Calu3 (cell line): ENCODE data around the gene KCNG2. TPM values are rescaled to one million over a fixed set of nuclear protein-coding genes. Genes with fewer than 3 reads are reported as not detected.

Source experiments
- BruUV-seq: library from RNA; stranded (reverse); fragments of 400-500 nt; replicated peaks from 2 replicates; lab custom pipeline; 2021; lab: Mats Ljungman, UMichigan
- CTCF ChIA-PET: fragments of 300-600 bp; sonication (Branson Sonifier 250); formaldehyde crosslinking; loops from one replicate; lab custom pipeline; 2022; ENCODE audit warnings: antibody characterized with exemption; lab: Charles Lee
- DNase-seq: peaks from one replicate; pipeline ENCODE4 v3.0.0; 2022
- H3K27ac Mint-ChIP-seq: one replicate; pipeline ENCODE4 v1.8.0; 2022; ENCODE audit warnings: mixed read lengths; ENCODE audit not compliant: unreplicated experiment
- H3K27me3 Mint-ChIP-seq: one replicate; pipeline ENCODE4 v1.8.0; 2022; ENCODE audit warnings: mixed read lengths; ENCODE audit not compliant: unreplicated experiment
- H3K36me3 Mint-ChIP-seq: one replicate; pipeline ENCODE4 v1.8.0; 2022; ENCODE audit warnings: mild to moderate bottlenecking, moderate library complexity, mixed read lengths; ENCODE audit not compliant: insufficient read depth, unreplicated experiment
- H3K4me1 Mint-ChIP-seq: one replicate; pipeline ENCODE4 v1.8.0; 2022; ENCODE audit warnings: mild to moderate bottlenecking, low read depth, mixed read lengths; ENCODE audit not compliant: unreplicated experiment
- H3K4me3 Mint-ChIP-seq: one replicate; pipeline ENCODE4 v1.8.0; 2022; ENCODE audit warnings: mild to moderate bottlenecking, low read depth, moderate library complexity, mixed read lengths; ENCODE audit not compliant: unreplicated experiment
- H3K9me3 Mint-ChIP-seq: one replicate; pipeline ENCODE4 v1.8.0; 2022; ENCODE audit warnings: low read depth, mixed read lengths; ENCODE audit not compliant: unreplicated experiment
- intact Hi-C: fragments of 100-400 bp; cut with micrococcal nuclease; formaldehyde crosslinking; loops from one replicate; pipeline ENCODE4 v1.10.0; 2022; ENCODE audit not compliant: unreplicated experiment
- total RNA-seq: library from RNA; stranded (reverse); gene quantifications from 2 replicates; pipeline ENCODE4 v1.2.3, GENCODE V29; 2022
- TF ChIP-seq, protein P1 (sequence below): fragments of 200-600 bp; IDR thresholded peaks from one replicate; pipeline ENCODE4 v1.8.0; 2022; ENCODE audit warnings: antibody characterized with exemption; ENCODE audit not compliant: unreplicated experiment

KCNG2 gene
- total RNA-seq, 1 experiment from 2014 or later = not detected

- Mint-ChIP-seq H3K36me3 (peaks cover 23% of the 10 kb centered on the region), H3K27me3 (no peaks in the 10 kb centered on the region), H3K4me3 (no peak overlapping the region), H3K27ac (no peak overlapping the region), H3K4me1 (no peaks in the 10 kb centered on the region), H3K9me3 (peaks cover 5% of the 10 kb centered on the region)
- TF ChIP-seq, protein P1, sequence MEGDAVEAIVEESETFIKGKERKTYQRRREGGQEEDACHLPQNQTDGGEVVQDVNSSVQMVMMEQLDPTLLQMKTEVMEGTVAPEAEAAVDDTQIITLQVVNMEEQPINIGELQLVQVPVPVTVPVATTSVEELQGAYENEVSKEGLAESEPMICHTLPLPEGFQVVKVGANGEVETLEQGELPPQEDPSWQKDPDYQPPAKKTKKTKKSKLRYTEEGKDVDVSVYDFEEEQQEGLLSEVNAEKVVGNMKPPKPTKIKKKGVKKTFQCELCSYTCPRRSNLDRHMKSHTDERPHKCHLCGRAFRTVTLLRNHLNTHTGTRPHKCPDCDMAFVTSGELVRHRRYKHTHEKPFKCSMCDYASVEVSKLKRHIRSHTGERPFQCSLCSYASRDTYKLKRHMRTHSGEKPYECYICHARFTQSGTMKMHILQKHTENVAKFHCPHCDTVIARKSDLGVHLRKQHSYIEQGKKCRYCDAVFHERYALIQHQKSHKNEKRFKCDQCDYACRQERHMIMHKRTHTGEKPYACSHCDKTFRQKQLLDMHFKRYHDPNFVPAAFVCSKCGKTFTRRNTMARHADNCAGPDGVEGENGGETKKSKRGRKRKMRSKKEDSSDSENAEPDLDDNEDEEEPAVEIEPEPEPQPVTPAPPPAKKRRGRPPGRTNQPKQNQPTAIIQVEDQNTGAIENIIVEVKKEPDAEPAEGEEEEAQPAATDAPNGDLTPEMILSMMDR = no peak
- CTCF ChIA-PET = no interaction called here
- BruUV-seq = no TSS peak
- DNase-seq = no peak
- intact Hi-C loops = no loop called here
These were observed 124.5 kb downstream of the KCNG2 start for GRCh38 chr18:79921984-79922965.

DNA sequence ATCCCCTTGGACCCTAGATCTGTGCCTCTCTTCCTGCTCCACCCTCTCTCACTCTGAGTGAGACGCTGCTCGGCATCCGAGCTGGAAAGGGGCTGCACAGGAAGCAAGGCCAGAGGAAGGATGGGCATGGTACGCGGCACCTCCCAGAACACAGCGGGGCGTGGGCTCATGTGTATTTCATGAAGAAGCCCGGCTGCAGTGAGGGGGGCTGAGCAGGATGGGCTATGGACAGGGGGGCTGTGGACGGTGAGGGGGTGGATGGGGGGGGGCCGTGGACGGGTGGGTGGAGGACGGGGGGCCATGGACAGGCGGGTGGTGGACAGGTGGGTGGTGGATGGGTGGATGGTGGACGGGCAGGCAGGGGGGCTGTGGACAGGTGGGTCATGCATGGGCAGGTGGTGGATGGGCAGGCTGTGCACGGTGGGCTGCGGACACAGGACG lies 125.3 kb downstream of the KCNG2 start:
- DNase-seq = no peak
- no TSS peak for BruUV-seq
- CTCF ChIA-PET = no interaction called here
- Mint-ChIP-seq H3K27me3 (no peaks in the 10 kb centered on the region), H3K4me3 (no peak overlapping the region), H3K27ac (no peak overlapping the region), H3K36me3 (peaks cover 19% of the 10 kb centered on the region), H3K9me3 (peaks cover 4% of the 10 kb centered on the region), H3K4me1 (no peaks in the 10 kb centered on the region)
- intact Hi-C loops = no loop called here
- TF ChIP-seq, protein P1 = no peak

- Mint-ChIP-seq H3K27me3 (no peaks in the 10 kb centered on the region), H3K36me3 (peaks cover 14% of the 10 kb centered on the region), H3K4me3 (no peak overlapping the region), H3K27ac (no peak overlapping the region), H3K4me1 (no peaks in the 10 kb centered on the region), H3K9me3 (peaks cover 5% of the 10 kb centered on the region)
- DNase-seq = no peak
- BruUV-seq = no TSS peak
- intact Hi-C loops = no loop called here
- TF ChIP-seq, protein P1 = no peak
- CTCF ChIA-PET = no interaction called here
These were observed 126.3 kb downstream of the KCNG2 start for GRCh38 chr18:79923896-79924585.

GRCh38 chr18:79924814-79925731 lies 127.3 kb downstream of the KCNG2 start:
- intact Hi-C loops = no loop called here
- no peak overlapping the region for H3K27ac Mint-ChIP-seq
- H3K36me3 Mint-ChIP-seq = peaks cover 12% of the 10 kb centered on the region
- peaks cover 9% of the 10 kb centered on the region for H3K9me3 Mint-ChIP-seq
- BruUV-seq = no TSS peak
- no peaks in the 10 kb centered on the region for H3K4me1 Mint-ChIP-seq
- no peaks in the 10 kb centered on the region for H3K27me3 Mint-ChIP-seq
- no peak for DNase-seq
- CTCF ChIA-PET = no interaction called here
- TF ChIP-seq, protein P1 = no peak
- no peak overlapping the region for H3K4me3 Mint-ChIP-seq
